ENCODE data around the gene PGAP1.

The PGAP1 gene

DNA sequence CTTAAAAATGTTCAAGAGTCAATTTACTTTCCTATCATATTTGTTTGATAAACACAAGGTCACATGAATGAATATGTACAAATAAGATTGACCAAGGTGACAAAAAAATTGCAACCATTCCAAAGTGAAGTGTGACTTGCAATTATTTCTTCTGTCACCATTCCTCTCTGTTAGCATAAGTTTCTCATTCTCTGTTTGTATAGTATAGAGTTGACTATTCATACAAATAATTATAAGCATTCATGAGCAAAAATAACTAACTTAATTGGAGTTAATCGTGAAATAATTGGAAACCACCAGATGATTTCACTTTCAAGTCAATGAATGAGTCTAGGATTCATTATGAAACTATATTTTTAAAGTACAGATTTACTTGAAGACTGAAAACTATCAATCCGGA lies 42.1 kb downstream of the PGAP1 start:
- no peak for FAIRE-seq

DNA sequence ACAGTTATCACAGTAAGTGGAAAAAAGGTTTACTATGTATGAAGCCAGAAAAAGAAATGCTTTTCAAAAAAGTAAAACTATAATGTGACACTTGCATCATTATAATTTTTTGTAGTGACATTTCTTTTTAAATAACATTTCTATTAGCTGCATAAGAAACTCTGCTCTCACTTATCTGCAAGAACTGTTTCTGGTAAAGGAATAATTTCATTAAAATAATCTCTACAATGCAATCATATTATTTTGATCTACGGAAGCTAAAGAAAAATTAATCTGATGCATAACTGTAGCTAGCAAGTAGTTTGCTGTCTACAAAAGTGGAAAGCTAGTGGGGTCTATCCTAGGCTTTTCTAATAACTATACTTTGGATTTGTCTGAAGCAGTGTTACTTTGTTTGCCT lies 50.1 kb downstream of the PGAP1 start:
- no peak for FAIRE-seq

DNA sequence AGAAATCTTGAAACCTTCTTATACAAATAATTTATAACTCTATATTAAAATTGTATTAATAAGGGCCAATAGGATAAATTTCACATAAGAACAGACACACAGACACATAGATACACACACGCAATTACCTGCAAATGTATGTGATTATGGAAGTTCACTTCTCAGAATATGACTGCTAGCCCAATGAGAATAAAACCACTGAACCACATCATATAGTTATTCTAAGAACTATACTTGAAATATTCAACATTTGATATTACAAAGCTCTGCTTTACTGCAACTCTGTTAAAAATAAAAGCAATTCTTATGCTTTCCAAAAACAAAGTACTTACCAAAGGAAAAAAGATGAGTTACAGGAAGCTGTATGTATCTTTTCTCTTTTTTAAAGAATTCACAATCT lies 51.1 kb downstream of the PGAP1 start:
- FAIRE-seq = no peak

DNA sequence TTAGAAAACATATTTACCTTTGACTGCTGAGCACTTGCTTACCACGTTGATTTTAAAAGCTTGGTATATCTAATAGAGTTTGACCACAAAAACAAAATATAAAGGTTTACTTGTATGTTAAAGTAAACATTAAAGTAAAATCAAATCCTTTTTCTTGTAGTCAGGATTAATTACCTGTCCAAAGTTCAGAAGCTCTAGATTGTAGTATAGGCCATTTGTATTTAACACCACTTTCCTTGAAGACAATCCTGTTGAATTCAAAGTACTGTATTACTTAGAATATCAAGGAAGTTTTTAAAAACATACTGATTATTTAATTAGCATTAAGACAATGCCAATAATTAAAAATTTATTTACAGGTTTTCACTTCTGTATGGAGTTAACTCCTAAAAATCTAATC lies 53.0 kb downstream of the PGAP1 start:
- no peak for FAIRE-seq

DNA sequence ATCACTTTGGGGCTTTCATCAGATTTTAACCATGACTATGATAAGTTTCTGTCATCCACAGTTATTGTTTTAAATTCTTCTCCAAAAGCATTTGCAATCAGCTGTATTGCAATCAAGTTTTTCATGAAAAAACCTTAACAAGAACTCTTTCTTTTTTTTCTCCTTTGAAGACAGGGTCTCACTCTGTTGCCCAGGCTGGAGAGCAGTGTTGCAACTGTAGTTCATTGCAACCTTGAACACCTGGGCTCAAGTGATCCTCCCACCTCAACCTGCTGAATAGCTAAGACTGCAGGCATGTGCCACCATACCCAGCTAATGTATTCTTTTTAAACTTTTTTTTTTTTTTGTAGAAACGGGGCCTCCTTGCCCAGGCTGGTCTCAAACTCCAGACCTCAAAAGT lies 71.9 kb downstream of the PGAP1 start:
- FAIRE-seq = no peak

DNA sequence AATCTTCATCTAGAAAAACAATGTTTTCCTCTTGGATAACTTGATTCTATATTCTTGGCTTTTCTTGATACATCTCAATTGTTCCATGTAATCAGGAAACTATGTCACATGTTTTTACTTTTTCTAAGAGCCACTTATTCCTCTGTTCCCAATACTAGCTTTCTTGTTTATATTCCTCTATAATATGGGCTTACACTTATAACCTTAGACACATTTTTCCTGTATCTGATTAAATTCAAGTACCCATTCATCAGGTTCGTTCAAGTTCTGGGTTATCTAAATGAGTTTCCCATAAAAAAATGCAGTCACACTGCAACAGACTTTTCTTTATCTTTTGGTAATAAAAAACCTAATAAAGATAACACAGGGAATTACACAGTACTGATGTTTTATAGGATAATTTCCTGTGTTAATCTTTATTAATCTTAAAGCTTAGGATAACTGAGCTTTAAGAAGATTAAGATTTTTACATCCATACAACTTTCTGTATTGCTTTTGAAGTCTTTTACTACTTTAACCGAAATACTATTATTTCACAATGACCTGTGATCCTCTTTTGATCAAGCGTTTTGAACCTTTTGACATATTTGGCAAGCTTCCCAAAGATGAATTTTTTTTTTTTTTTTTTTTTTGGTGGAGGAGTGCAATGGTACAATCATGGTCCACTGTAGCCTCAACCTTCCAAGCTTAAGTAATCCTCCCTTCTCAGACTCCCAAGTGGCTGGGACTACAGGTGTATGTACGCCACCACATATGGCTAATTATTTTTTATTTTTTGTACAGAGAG lies 73.0 kb downstream of the PGAP1 start:
- FAIRE-seq = peak; percentile 21

DNA sequence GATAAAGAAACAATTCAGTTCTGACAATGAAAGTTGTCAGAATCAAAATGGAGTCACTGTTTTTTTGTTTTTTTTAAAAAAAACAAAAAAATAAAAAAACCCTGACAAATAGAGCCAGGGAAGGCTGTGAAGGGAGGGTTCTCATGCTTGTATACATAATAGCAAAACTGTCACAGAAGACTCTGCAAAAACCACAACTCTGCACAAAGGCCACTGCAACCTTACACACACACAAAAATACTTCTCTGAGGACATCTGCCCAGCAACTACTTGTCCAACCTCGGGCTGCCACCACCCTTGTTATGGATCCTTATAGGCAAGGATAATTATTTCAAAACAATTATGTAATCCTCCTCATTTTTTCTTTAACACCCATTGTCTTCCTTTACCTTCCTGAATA lies 75.4 kb downstream of the PGAP1 start:
- no peak for FAIRE-seq

DNA sequence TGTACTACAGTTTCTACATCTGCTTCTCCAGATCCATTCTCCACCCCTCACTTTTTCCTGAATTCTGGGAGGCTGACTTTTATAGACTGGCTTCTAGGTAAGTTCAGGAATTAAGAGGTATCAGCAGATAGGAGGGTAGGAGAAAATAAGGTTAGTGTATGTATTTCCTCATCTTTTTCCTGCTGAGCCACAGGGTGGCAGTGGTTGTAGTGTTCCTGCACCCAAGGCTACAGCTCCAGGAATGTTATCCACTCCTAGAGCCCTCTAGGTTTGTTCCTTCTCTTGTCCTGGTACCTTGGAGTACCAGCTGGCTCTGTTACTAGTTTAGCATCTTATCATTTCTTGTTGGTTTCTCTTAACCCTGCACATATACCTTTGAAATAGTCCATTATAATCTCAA lies 76.6 kb downstream of the PGAP1 start:
- FAIRE-seq = no peak

DNA sequence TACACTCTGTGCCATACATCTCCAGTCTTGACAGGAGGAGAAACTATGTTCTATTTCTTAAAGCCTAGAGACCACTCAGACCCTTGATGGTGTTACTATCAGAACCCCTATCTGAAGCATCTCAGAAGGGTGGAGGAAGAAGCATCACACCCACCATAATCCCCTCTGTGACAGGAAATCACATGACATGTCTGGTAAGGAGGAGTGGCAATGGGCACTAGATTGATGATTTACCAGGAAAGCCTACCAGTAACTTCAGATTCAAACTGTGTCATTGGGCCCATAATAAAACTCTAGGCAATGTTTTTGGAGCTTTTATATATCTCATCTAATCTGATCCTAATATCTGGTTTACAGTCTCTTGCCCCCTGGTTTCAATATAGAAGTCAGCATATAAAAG lies 80.2 kb downstream of the PGAP1 start:
- no peak for FAIRE-seq

DNA sequence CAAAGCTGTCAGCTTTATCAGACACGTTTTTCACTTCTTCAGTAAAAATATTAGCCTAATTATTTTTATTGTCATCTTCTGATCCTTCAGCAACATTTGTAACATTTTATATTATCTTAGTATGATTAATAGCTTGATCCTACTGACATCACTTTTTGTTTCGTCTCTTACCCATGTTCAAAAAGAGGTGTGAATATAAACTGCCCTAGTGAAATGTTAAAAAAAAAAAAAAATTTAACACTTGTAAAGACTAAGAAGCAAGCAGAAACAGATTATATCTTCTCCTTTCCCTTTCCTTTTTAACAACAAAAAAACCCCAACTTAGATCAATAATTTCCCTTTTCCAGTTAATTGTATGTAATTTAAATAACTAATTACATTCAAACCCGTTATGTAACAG lies 81.1 kb downstream of the PGAP1 start:
- peak; percentile 67 for FAIRE-seq

DNA sequence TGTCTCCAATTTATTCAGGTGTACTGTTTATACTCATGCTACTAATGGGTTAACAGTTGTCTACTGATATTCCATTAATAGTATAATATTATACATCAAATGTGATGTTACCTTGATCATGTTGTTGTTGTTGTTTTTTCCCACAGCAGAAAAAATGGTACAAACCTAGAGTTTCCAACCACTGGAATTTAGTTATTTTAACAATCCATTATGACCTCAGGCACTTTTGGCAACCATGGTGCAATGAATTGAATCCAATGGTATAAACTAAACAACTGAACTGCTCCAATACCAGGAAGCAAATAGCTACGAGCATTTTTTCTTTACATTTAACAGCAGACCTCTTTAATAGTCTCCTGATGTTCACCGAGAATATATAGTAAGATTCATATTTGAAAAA lies 86.3 kb downstream of the PGAP1 start:
- no peak for FAIRE-seq

DNA sequence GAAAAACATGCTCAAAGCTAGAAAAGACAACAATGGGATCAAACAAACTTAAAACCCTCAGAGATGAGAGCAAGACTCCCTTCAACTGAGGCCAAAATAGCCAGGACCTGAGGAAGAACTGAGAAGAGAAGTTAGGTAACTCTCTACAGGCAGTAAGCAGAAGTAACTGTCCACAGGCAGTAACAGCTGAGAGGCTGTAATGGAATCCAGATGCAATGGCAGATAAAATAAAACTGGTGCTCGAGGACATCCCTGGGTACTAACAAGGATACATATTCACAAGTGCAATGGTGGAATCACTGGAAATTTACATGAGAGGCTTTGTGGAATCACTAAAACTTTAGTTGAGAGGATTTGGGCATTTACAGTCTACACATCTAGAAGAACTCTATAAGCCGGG lies 86.9 kb downstream of the PGAP1 start:
- no peak for FAIRE-seq

DNA sequence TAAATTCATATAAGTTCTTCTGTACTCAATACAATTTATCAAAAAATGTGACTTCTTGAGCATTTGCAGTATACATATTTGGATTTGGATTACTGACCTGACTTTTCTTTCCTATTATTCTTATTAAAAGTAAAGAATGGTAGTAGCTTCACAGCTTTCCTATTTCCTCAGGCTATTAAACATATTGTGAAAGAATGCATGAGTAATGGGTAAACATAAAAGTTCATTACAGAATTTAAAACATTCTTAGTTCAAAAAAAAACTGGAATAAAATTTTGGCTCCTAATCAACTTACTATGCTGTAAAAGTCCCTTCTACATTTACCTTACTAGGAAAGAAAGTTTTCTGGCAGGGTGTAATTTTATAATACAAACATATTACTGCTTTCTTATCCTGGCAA lies 90.1 kb downstream of the PGAP1 start:
- FAIRE-seq = peak; percentile 61

DNA sequence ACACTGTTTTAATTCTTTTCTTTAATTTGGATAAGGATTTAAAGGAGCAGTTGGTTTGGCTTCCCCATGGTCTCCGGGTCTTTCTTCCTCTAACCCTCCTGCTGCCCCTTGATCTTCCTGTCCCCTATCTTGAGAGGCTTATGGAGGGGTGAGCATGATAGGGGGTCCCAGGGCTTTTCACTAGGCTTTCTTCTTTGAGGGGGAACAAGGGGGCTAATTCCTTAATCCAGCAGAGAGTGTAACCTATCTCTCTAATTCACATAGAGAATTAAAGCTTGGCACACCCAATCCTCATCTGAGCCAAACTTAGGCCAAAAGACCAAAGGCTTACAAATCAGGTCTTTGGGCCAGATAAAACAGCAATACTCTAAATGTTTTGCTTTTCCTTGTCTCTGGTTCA lies 95.8 kb downstream of the PGAP1 start:
- FAIRE-seq = no peak

DNA sequence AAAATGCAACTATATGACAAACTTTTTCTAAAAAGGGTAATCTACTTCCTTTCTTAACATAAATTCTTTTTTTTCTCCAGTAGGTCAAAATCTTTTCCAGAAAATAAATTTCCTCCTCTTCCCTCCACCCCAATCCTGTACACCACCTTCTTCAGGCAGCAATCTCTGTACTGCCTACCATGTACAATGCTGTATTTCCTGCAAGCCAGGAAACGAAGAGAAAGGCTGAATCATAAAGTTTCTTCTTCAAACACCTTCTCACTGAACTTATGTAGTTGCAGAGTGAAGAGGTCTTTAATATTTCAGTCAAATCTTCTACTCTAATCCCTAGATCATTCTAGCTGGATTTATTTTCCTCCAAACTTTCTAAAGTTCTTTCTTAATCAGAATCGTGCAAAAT lies 99.2 kb downstream of the PGAP1 start:
- FAIRE-seq = no peak

DNA sequence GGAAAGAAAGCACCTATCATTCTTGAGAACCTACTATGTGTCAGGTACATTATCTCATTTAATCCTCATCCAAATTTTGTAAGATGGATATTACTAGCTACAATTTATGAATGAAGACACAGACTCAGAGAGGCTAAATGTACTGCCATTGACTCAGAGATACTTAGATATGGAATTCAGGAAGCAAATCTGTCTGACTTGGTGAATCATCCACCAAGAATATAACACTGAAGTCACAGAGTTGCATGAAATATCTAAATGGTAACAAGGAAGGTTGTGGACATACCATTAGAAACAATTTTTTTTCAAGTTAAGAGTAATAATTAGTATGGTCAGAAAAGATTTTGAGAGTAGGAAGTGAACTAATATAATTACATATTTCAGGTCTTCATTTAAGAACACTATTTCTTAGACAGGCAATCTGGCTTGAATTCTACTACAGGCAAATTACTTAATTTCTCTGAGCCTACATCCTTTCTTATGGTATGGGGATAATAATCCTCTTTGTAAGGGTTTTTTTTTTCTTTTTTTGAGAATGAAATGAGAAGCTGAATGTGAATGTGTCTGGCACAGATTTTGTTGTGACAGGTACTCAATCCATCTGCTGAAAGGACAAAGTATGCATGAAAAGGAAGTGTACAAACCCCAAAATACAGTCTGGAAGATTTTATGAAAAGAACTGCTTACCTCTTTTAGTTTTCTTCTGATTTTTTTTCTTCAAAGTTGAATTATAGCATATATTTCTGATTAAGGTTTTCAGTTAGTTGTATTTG lies 102.6 kb downstream of the PGAP1 start:
- FAIRE-seq = no peak

DNA sequence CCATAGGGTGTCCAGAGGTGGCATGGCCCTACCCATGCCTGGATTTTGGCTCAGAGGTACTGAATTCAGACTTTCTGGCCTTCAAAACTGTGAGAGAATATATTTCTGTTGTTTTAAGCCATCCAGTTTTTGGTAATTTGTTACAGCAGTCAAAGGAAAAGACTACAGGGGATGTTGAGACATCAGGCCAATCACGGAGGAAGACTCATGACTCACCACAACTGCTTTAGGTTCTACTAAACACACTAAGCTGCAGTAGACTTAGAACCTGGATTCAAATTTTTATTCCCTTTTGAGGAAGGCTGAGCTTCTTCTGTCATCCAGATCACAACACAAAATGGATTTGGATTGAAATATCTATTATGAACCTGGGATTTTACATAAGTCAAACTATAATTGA lies 105.3 kb downstream of the PGAP1 start:
- FAIRE-seq = no peak

DNA sequence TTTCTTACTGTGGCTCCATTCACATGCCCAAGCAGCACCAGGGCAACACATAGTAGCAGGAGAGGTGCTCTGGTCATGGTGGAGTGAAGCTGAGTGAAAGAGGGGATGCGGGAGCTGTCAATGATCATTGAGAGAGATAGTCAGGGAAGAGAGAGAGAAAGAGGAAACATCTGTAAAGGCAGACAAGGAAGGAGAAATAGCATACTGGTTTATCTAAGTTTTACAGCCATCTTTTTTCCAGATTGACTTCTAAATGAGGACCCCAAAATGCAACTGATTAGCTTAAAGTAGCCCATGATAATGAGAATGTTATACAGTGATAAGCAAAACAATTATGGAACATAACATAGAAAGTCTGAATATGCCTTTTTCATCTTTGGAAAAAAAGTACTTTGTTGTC lies 117.2 kb downstream of the PGAP1 start, which contains the start of gene C2orf66:
Gene C2orf66 (minus strand): TSS at position 96 of the 400 bp plus-strand sequence. CDS start 19 bp downstream, at position 77.
- no peak for FAIRE-seq

DNA sequence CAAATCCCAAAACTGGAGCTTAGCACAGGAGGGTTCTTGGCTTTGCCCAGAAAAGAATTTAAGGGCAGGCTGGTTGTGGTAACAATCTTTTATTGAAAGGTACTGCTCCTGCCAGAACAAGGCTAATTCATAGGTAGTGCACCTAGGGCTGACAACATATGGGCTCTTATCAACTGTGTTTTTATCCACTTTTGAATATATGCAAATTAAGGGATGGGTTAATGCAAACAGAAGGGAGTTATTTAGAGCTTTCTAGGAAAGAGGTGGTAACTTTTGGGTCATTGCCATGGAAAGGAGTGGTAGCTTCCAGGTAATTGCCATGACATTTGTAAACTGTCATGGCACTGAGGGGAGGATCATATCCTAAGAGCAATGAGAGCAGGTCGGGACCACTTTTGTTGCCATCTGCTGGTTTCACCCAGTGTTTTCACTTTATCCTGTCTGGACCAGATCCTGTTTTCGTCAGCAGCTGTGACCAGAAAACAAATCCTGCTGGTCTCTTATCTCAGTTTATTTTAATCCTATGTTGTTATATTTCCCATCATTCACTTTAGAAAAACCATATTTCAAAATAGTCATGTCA lies 118.3 kb downstream of the PGAP1 start:
- FAIRE-seq = no peak

DNA sequence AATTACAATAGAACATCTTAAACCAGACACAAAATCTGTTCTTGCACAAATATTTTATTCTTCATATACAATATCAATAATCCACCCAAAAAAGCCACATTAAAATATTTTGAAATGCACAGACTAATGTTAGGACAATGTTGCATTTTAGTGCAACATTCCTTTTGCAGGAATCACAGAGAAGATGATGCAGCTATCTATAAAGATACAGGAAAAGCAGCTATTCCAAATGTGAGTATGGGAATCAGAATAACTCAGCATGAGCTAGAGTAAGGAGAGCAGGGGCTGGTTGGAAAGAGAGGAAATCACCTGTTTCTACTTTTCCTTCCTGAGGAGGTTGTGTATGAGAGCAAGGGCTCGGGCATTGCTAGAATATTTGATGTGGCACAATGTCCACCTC lies 122.1 kb downstream of the PGAP1 start:
- no peak for FAIRE-seq

DNA sequence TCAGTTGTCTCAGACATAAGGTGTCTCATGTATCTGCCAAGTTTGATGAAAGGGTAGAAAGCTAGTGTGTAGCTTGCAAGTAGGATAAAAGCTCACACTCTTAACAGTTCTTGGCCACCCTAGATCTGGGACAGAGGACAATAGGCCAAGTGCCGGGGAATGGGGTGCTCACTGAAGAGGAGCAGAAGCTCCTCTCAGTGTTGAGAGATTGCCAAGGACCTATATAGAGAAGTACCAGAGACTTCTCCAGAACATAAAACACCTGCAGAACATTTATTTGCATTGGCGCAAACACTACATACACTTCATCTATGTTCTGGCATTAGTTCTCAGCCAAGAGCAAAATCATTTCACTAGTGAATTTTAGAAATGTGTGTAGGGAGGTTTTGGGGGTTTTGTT lies 124.1 kb downstream of the PGAP1 start:
- FAIRE-seq = no peak

DNA sequence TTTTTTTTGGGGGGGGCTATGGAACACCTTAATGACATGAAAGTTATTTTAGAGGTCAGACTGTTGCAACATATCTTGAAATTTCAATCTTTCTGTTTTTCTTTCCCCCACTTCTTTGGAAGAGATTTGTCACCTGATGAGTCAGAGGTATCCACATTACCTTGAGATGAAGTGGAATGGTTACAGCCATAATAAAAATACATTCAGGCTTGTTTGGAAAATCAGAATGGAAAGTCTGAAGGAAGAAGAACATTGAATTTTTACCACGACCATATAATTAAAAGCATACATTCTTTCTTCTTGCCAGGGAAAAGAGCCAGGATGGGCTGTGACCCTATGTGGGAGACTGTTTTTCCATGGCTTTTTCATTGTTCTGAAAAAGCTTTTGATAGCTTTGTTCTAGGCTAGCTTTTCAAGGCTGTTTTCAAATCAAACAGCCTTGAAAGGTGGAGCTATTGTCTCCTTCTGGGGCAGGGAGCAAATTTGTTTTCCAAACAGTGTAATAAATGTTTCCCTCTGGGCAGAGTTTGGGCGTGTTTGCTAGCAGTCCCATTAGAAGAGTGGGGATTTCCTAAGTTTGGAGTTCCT lies 124.7 kb downstream of the PGAP1 start:
- no peak for FAIRE-seq

DNA sequence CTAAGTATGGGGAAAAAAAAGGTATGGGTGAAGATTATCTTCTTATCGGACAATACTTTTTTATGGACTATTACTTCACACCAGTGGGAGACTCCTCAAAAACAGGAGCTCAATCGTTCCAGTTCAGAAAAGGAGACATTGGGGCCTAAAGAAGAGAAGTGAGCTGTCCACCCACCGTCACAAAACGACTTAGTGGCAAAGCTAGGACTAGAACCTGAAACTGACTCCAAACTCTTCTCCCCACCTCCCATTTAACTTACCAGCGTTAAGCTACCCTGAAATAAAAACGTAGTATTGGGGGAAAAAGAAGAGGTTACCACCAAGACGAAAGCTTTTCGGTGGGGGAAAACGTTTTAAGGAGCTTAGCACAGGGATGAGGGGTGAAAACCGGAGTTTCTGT lies 127.5 kb downstream of the PGAP1 start:
- FAIRE-seq = no peak

DNA sequence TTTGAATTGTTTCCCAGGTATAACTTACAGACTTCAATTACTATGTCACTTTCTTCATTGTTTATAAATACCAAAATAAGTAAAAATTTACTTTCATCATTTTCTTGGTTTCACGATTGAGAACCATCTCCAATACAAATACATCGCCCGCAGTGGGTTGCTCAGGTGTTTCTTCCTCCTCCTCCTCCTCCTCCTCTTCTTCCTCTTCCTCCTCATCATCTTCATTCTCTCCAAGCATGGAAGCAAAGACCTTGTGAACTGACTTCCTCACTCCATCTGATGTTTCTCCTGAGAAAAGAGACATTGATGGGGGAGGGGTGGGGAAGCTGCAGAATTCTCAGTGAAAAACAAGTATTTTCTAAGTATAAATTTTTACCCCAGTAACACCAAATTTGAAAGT lies 133.6 kb downstream of the PGAP1 start:
- no peak for FAIRE-seq
